Posterior vena cava (tissue), 2 donors: ENCODE results near the gene KHDC4. TPM values are rescaled to one million over a fixed set of nuclear protein-coding genes. Genes with fewer than 3 reads are reported as not detected.

Experiments used
- DNase-seq: peaks from one replicate; pipeline ENCODE4 v3.0.0-alpha.2; 2020; ENCODE audit warnings: low spot score
- intact Hi-C, 2 donors: fragments of 100-400 bp; cut with DNase I; formaldehyde crosslinking; loops; one replicate each; pipeline versions ENCODE4 v1.14.1 to v1.14.2; 2022 to 2023
- microRNA-seq, 2 donors: library from miRNA; unstranded; fragments of <30 nt; microRNA quantifications; one replicate each; pipeline ENCODE4 v1.2.0, GENCODE V29; 2020 to 2021; ENCODE audit warnings: borderline microRNAs expressed in 2 of 2
- total RNA-seq, 2 donors: library from RNA; stranded (reverse); fragmentation: NEBNext Ultra II Directional; extraction: Animal tissue kit (Norgen Biotek cat#: 25700); gene quantifications; one replicate each; pipeline ENCODE4 v1.2.1, GENCODE V29; 2021
- donor health status: DM: yes; HTN: yes; CAD: no.
- donor health status: DM: yes; HTN: yes; CAD: no.

Gene KHDC4
- total RNA-seq, 2 donors from 2014 or later = 28.6 to 28.8 TPM

- intact Hi-C loops = no loop called here
- peak; percentile 47 for DNase-seq
Observed at GRCh38 chr1:155884031-155884960, 49.9 kb downstream of the KHDC4 start.

- no peak for DNase-seq
- intact Hi-C loops = no loop called here
Observed at GRCh38 chr1:155882766-155883165, 51.4 kb downstream of the KHDC4 start.

GRCh38 chr1:155882235-155882634, 52.0 kb downstream of the KHDC4 start:
- intact Hi-C loops = no loop called here
- DNase-seq = no peak

- intact Hi-C loops = no loop called here
- DNase-seq = no peak
Observed at GRCh38 chr1:155880950-155881349, 53.3 kb downstream of the KHDC4 start.

- DNase-seq = no peak
- intact Hi-C loops = no loop called here
Observed at GRCh38 chr1:155880251-155880650, 54.0 kb downstream of the KHDC4 start.

GRCh38 chr1:155877945-155878344, 56.3 kb downstream of the KHDC4 start:
- no peak for DNase-seq
- intact Hi-C loops = no loop called here

GRCh38 chr1:155873860-155874259, 60.4 kb downstream of the KHDC4 start:
- no peak for DNase-seq
- intact Hi-C loops = no loop called here

- intact Hi-C loops = no loop called here
- no peak for DNase-seq
Observed at GRCh38 chr1:155872527-155872926, 61.7 kb downstream of the KHDC4 start.

GRCh38 chr1:155871390-155871789, 62.8 kb downstream of the KHDC4 start:
- no peak for DNase-seq
- intact Hi-C loops = no loop called here

GRCh38 chr1:155867766-155868165, 66.4 kb downstream of the KHDC4 start:
- intact Hi-C loops = no loop called here

GRCh38 chr1:155864393-155864792, 69.8 kb downstream of the KHDC4 start:
- no peak for DNase-seq
- intact Hi-C loops = no loop called here

More at GRCh38 chr1:155867766-155868165, 66.4 kb downstream of the KHDC4 start:
- no peak for DNase-seq

Small RNAs within 50 kb of the gene (microRNA-seq; reads per million reads assigned to microRNA genes)
- 0.26 to 0.32 reads per million in 2 donors for gene MIR6738

Other genes with a start within 250 kb of the KHDC4 start
- 10 to 100 TPM; 62.4 to 73.7 TPM for gene YY1AP1, start 245.6 kb downstream of the KHDC4 start, total RNA-seq
- gene DAP3, start 245.3 kb downstream of the KHDC4 start, total RNA-seq = 10 to 100 TPM; 62.6 to 66.7 TPM
- 10 to 100 TPM; 44.3 to 48.2 TPM for gene GON4L, start 77.2 kb downstream of the KHDC4 start, total RNA-seq
- 10 to 100 TPM; 20.8 to 23.9 TPM for gene SYT11, start 74.8 kb downstream of the KHDC4 start, total RNA-seq
- 10 to 100 TPM; 34.1 to 36.2 TPM for gene RIT1, start 23.1 kb downstream of the KHDC4 start, total RNA-seq
- not detected for gene RXFP4, start 7.2 kb upstream of the KHDC4 start, total RNA-seq
- gene ARHGEF2, start 44.1 kb upstream of the KHDC4 start, total RNA-seq = 100 to 1,000 TPM; 138 to 161 TPM
- 100 to 1,000 TPM; 147 to 173 TPM for gene SSR2, start 86.5 kb upstream of the KHDC4 start, total RNA-seq
- gene UBQLN4, start 119.4 kb upstream of the KHDC4 start, total RNA-seq = 10 to 100 TPM; 18.0 to 29.1 TPM
- gene LAMTOR2, start 120.4 kb upstream of the KHDC4 start, total RNA-seq = 10 to 100 TPM; 34.7 to 38.4 TPM
- gene RAB25, start 126.7 kb upstream of the KHDC4 start, total RNA-seq = not detected
- under 1 TPM; 0.23 to 0.76 TPM for gene MEX3A, start 148.1 kb upstream of the KHDC4 start, total RNA-seq
- 100 to 1,000 TPM; 500 to 599 TPM for gene LMNA, start 180.3 kb upstream of the KHDC4 start, total RNA-seq
- gene SEMA4A, start 219.2 kb upstream of the KHDC4 start, total RNA-seq = 1 to 10 TPM; 5.8 to 8.0 TPM